K562 (cell line): Measurements from ENCODE around the gene SHFL. TPM values are rescaled to one million over a fixed set of nuclear protein-coding genes. Genes with fewer than 3 reads are reported as not detected.

Experiments used
- ATAC-seq: fragments of 200-7000 bp; cut with Tn5 transposase; 3 replicates; pipeline ENCODE4 v1.9.1; 2020; ENCODE audit warnings: moderate library complexity
- BruUV-seq: library from RNA; stranded (reverse); fragments of 400-500 nt; replicated peaks from 2 replicates; lab custom pipeline; 2021; lab: Mats Ljungman, UMichigan
- CTCF ChIA-PET: fragments of 300-600 bp; formaldehyde crosslinking; extraction: SDS; loops from one replicate; lab custom pipeline; 2021; ENCODE audit warnings: low intra/inter-chr PET ratio; lab: Yijun Ruan, JAX
- POLR2A ChIA-PET: fragments of 300-600, 350-650 bp; sonication (Branson Sonifier 250); formaldehyde crosslinking; extraction: SDS; loops from one replicate; lab custom pipeline; 2021; ENCODE audit warnings: antibody characterized with exemption, inconsistent platforms; lab: Yijun Ruan, JAX
- DNase-seq, 4 experiments: peaks; one replicate each; pipeline versions ENCODE4 v3.0.0 to v3.0.0-alpha.2; 2011 to 2018; ENCODE audit warnings: low spot score in 3 of 4, mixed read lengths in 3 of 4; ENCODE audit errors: extremely low read depth in 1 of 4
- FAIRE-seq: peaks from 2 replicates; lab custom pipeline; 2011; peaks lifted over from hg19 to GRCh38; lab: Jason Lieb, UNC
- H2AFZ ChIP-seq: 2 replicates; pipeline ENCODE4 v1.6.0; 2011; ENCODE audit warnings: low read depth, low read length, control low read depth, inconsistent platforms
- H3K27ac ChIP-seq: fragments of 200-600 bp; 3 replicates; pipeline ENCODE4 v1.8.0; 2011; ENCODE audit warnings: low read depth, mild to moderate bottlenecking, control low read depth, inconsistent platforms, low read length, moderate library complexity, mixed read lengths; ENCODE audit errors: extremely low read depth
- H3K27me3 ChIP-seq, 2 experiments: fragments of 300-600 bp in 1 of 2; 2 replicates in 1 of 2; 3 replicates in 1 of 2; pipeline versions ENCODE4 v1.6.0 to v1.8.0; 2011; ENCODE audit warnings: inconsistent platforms in 2 of 2, low read length in 2 of 2, mild to moderate bottlenecking in 1 of 2, mixed read lengths in 1 of 2, moderate library complexity in 1 of 2; ENCODE audit not compliant: control insufficient read depth in 2 of 2, insufficient read depth in 2 of 2
- H3K36me3 ChIP-seq: fragments of 300-600 bp; 3 replicates; pipeline ENCODE4 v1.8.0; 2011; ENCODE audit warnings: mild to moderate bottlenecking, low read length, inconsistent platforms; ENCODE audit not compliant: control insufficient read depth, insufficient read depth
- H3K4me1 ChIP-seq, 2 experiments: fragments of 200-600 bp in 1 of 2; replicated peaks in 1 of 2; 2 replicates in 1 of 2; 3 replicates in 1 of 2; pipeline versions ENCODE4 v1.5.1 to v1.8.0; 2011; ENCODE audit warnings: inconsistent platforms in 2 of 2, low read length in 2 of 2, mild to moderate bottlenecking in 1 of 2, mixed read lengths in 1 of 2, moderate library complexity in 1 of 2; ENCODE audit not compliant: control insufficient read depth in 2 of 2, insufficient read depth in 2 of 2
- H3K4me2 ChIP-seq: 2 replicates; pipeline ENCODE4 v1.6.1; 2011; ENCODE audit warnings: low read length, control low read depth, inconsistent platforms, mixed read lengths; ENCODE audit not compliant: insufficient read depth
- H3K4me3 ChIP-seq: fragments of 200-600 bp; sonication (generic), shearing (Covaris generic); 2 replicates; pipeline ENCODE4 v1.5.1; 2016; ENCODE audit warnings: control low read depth, inconsistent platforms
- H3K79me2 ChIP-seq: fragments of 200-600 bp; 3 replicates; pipeline ENCODE4 v1.8.0; 2011; ENCODE audit warnings: low read length, inconsistent platforms; ENCODE audit not compliant: control insufficient read depth, insufficient read depth
- H3K9ac ChIP-seq, 2 experiments: 2 replicates each; pipeline versions ENCODE4 v1.6.0 to v1.6.1; 2011; ENCODE audit warnings: low read depth in 2 of 2, low read length in 2 of 2, control low read depth in 1 of 2, inconsistent platforms in 1 of 2, mild to moderate bottlenecking in 1 of 2, mixed read lengths in 1 of 2; ENCODE audit not compliant: insufficient read depth in 1 of 2
- H3K9me1 ChIP-seq: one replicate; pipeline ENCODE4 v1.6.0; 2011; ENCODE audit warnings: inconsistent platforms, mild to moderate bottlenecking, low read length, moderate library complexity; ENCODE audit not compliant: control insufficient read depth, insufficient read depth
- H3K9me3 ChIP-seq: replicated peaks from 2 replicates; pipeline ENCODE4 v1.5.1; 2011; ENCODE audit warnings: low read depth, low read length, inconsistent platforms; ENCODE audit not compliant: control insufficient read depth, insufficient read depth
- H4K20me1 ChIP-seq: replicated peaks from 2 replicates; pipeline ENCODE4 v1.6.1; 2011; ENCODE audit warnings: low read length, inconsistent platforms, mixed read lengths; ENCODE audit not compliant: control insufficient read depth, insufficient read depth
- CBX1 ChIP-seq: sonication (generic); IDR thresholded peaks from 2 replicates; pipeline ENCODE4 v1.6.1; 2016; ENCODE audit warnings: antibody characterized with exemption, low read depth, mild to moderate bottlenecking
- ELF1 ChIP-seq: fragments of 200-800 bp; sonication (Bioruptor generic); IDR thresholded peaks from 2 replicates; pipeline ENCODE4 v1.6.1; 2016; ENCODE audit warnings: missing genetic modification characterization, missing compliant biosample characterization
- EP400 ChIP-seq: fragments of 450-650 bp; IDR thresholded peaks from 2 replicates; pipeline ENCODE4 v1.6.1; 2017; ENCODE audit warnings: antibody characterized with exemption, mild to moderate bottlenecking, moderate library complexity
- HDAC8 ChIP-seq: fragments of 450-650 bp; IDR thresholded peaks from 2 replicates; pipeline ENCODE4 v1.6.1; 2016; ENCODE audit warnings: mild to moderate bottlenecking, missing genetic modification characterization, moderate library complexity, missing compliant biosample characterization
- HMGN3 ChIP-seq: IDR thresholded peaks from 2 replicates; pipeline ENCODE4 v1.6.1; 2011; ENCODE audit warnings: borderline replicate concordance, low read depth, mild to moderate bottlenecking, mixed read lengths, low read length; ENCODE audit not compliant: insufficient read length; ENCODE audit errors: extremely low read depth
- KDM1A ChIP-seq, 2 experiments: fragments of 450-650 bp; IDR thresholded peaks; 2 replicates each; pipeline ENCODE4 v1.6.1; 2016; ENCODE audit warnings: mild to moderate bottlenecking in 2 of 2
- KLF16 ChIP-seq: IDR thresholded peaks from 2 replicates; pipeline ENCODE4 v1.6.1; 2016; ENCODE audit warnings: antibody characterized with exemption
- MBD1 ChIP-seq: fragments of 250-450 bp; sonication (Bioruptor Pico); IDR thresholded peaks from 2 replicates; pipeline ENCODE4 v1.8.0; 2022; ENCODE audit warnings: inconsistent platforms
- MEIS2 ChIP-seq: fragments of 450-650 bp; IDR thresholded peaks from 2 replicates; pipeline ENCODE4 v1.6.1; 2014; ENCODE audit warnings: mild to moderate bottlenecking; ENCODE audit not compliant: partially characterized antibody
- MYC ChIP-seq, 2 experiments: fragments of 250-450 bp in 1 of 2; sonication (Bioruptor Pico) in 1 of 2; IDR thresholded peaks; 2 replicates each; pipeline versions ENCODE4 v1.5.1 to v1.6.1; 2012 to 2021; ENCODE audit warnings: low read depth in 2 of 2, borderline replicate concordance in 1 of 2, improper control_type of control experiment in 1 of 2, low read length in 1 of 2, mild to moderate bottlenecking in 1 of 2, moderate library complexity in 1 of 2
- RFX7 ChIP-seq: fragments of 250-450 bp; sonication (Bioruptor Pico); IDR thresholded peaks from 2 replicates; pipeline ENCODE4 v1.5.1; 2021; ENCODE audit warnings: mild to moderate bottlenecking
- RUNX1 ChIP-seq: sonication (generic); IDR thresholded peaks from 2 replicates; pipeline ENCODE4 v1.6.1; 2016; ENCODE audit warnings: antibody characterized with exemption, low read depth
- TRIM25 ChIP-seq: fragments of 450-650 bp; IDR thresholded peaks from 2 replicates; pipeline ENCODE4 v1.7.0; 2016; ENCODE audit warnings: borderline replicate concordance
- YBX1 ChIP-seq: fragments of 450-650 bp; IDR thresholded peaks from 2 replicates; pipeline ENCODE4 v1.7.1; 2016; ENCODE audit warnings: mild to moderate bottlenecking
- ZEB2 ChIP-seq: fragments of 450-650 bp; IDR thresholded peaks from 2 replicates; pipeline ENCODE4 v1.6.1; 2016
- ZKSCAN8 ChIP-seq: fragments of 200-800 bp; sonication (Bioruptor generic); IDR thresholded peaks from 2 replicates; pipeline ENCODE4 v1.6.1; 2016; ENCODE audit warnings: missing genetic modification characterization, missing compliant biosample characterization
- ZNF24 ChIP-seq: fragments of 450-650 bp; IDR thresholded peaks from 2 replicates; pipeline ENCODE4 v1.6.1; 2016
- ZNF699 ChIP-seq: fragments of 250-450 bp; sonication (Bioruptor Pico); IDR thresholded peaks from 2 replicates; pipeline ENCODE4 v1.8.0; 2021; ENCODE audit warnings: mild to moderate bottlenecking, moderate library complexity; ENCODE audit not compliant: insufficient replicate concordance
- ZNF764 ChIP-seq: fragments of 250-450 bp; sonication (Bioruptor Pico); IDR thresholded peaks from 2 replicates; pipeline ENCODE4 v1.4.0; 2020; ENCODE audit warnings: low read depth, mild to moderate bottlenecking, moderate library complexity
- ZNF77 ChIP-seq: fragments of 250-450 bp; sonication (Bioruptor Pico); IDR thresholded peaks from 2 replicates; pipeline ENCODE4 v1.5.0; 2020
- WGBS: fragments of 100-300 bp; shearing (Covaris generic); methylation state at CpG from one replicate; pipeline ENCODE4 v1.1.6; 2016; ENCODE audit warnings: low coverage, mixed read lengths; ENCODE audit not compliant: insufficient coverage; ENCODE audit errors: missing lambda C conversion rate; 5-methylcytosine and 5-hydroxymethylcytosine counted together
- in situ Hi-C: fragments of 300-500 bp; cut with MboI; formaldehyde crosslinking; loops from 4 replicates; pipeline ENCODE4 v1.15.0; 2018; ENCODE audit warnings: inconsistent platforms, mixed read lengths
- intact Hi-C: fragments of 100-400 bp; cut with micrococcal nuclease; formaldehyde crosslinking; loops from 2 replicates; pipeline ENCODE4 v1.14.2; 2022
- polyA plus RNA-seq, 8 experiments: library from polyadenylated mRNA; depleted of rRNA in 4 of 8; stranded (reverse) in 5 of 8; unstranded in 3 of 8; fragments of >200 nt; fragmentation: Nextera tagmentation in 2 of 8; fragmentation: Illumina TruSeq in 1 of 8; extraction: Ambion mirVana in 2 of 8; extraction: Trizol in 1 of 8; gene quantifications; 2 replicates each; pipeline versions ENCODE4 v1.2.1 to v1.2.3, GENCODE V29; 2011 to 2014; ENCODE audit warnings: inconsistent platforms in 1 of 8, missing spikeins in 1 of 8
- total RNA-seq, 7 experiments: library from RNA; depleted of rRNA in 6 of 7; stranded (reverse); fragments of >200 nt in 6 of 7; fragmentation: Illumina TruSeq in 2 of 7; extraction: Trizol in 2 of 7; gene quantifications; 2 replicates each; pipeline versions ENCODE4 v1.2.1 to v1.2.3, GENCODE V29; 2011 to 2021; ENCODE audit warnings: low replicate concordance in 1 of 7

The SHFL gene
- total and polyA plus RNA-seq, 9 of the 15 experiments (the other 6 are each of a cell fraction or from before 2014, with no cell fraction given), result 1.5 to 25.7 (median 13.0) TPM

GRCh38 chr19:10087296-10088061 lies 1.4 kb downstream of the SHFL start:
- ATAC-seq (no peak), DNase-seq (no peak), FAIRE-seq (no peak)
- Histone ChIP-seq H3K36me3 (no peaks in the 10 kb centered on the region; the same call in 2 of the 3 replicates), H2AFZ (no peak overlapping the region), H3K4me3 (no peak overlapping the region), H3K9me3 (no peaks in the 10 kb centered on the region), H3K9me1 (no peaks in the 10 kb centered on the region), H3K27ac (no peak overlapping the region), H3K4me2 (peak overlapping the region; percentile 63; the same call in 1 of the 2 replicates), H3K4me1 (peaks cover 9 to 36% of the 10 kb centered on the region in 2 experiments; a peak in 4 of 5 replicates), H4K20me1 (peaks cover 3% of the 10 kb centered on the region; the same call in 1 of the 2 replicates), H3K27me3 (no peaks in the 10 kb centered on the region; a peak in 2 of 5 replicates), H3K9ac (peak overlapping the region in 1 of 2 experiments; percentile 92; a peak in 2 of 4 replicates), H3K79me2 (peaks cover 3% of the 10 kb centered on the region; the same call in 1 of the 3 replicates)
- POLR2A ChIA-PET, result no interaction called here
- WGBS, result 64% methylated on average over 14 of the region's 18 CpGs
- intact Hi-C loops, result loop anchor here (2.0 kb wide), 1 partner anchor 245 kb away; the partner anchor contains the start of gene RAVER1
- CTCF ChIA-PET, result no interaction called here
- in situ Hi-C loops, result no loop called here
- no TSS peak for BruUV-seq
- TF ChIP-seq EP400, result no peak
- TF ChIP-seq MBD1 (CRISPR knock-in tag), result no peak
- no peak for TF ChIP-seq CBX1
- TF ChIP-seq ZNF77, result no peak
- TF ChIP-seq HMGN3, result no peak
- peak; percentile 99 for TF ChIP-seq ZKSCAN8 (CRISPR knock-in tag)
- TF ChIP-seq ZNF24, result peak; percentile 98
- TF ChIP-seq HDAC8 (tag), result no peak
- TF ChIP-seq MEIS2, result no peak
- TF ChIP-seq ELF1 (tag), result no peak
- peak in 1 of 2 experiments; percentile 33; a peak in 1 of 4 replicates for TF ChIP-seq KDM1A (IDR thresholded peaks at IDR 0.05)
- TF ChIP-seq ZNF699 (CRISPR knock-in tag), result no peak
- no peak for TF ChIP-seq ZEB2
- no peak for TF ChIP-seq RUNX1
- TF ChIP-seq ZNF764, result no peak
- TF ChIP-seq MYC (IDR thresholded peaks at IDR 0.05; ENCODE audit: low read depth, low read length), result no peak
- no peak for TF ChIP-seq MYC (CRISPR knock-in tag; IDR thresholded peaks at IDR 0.05; ENCODE audit: borderline replicate concordance, low read depth)
- no peak for TF ChIP-seq KLF16
- no peak for TF ChIP-seq TRIM25
- no peak for TF ChIP-seq YBX1
- TF ChIP-seq RFX7 (CRISPR knock-in tag), result no peak
